ENCODE results near the gene VPS13C.

DNA sequence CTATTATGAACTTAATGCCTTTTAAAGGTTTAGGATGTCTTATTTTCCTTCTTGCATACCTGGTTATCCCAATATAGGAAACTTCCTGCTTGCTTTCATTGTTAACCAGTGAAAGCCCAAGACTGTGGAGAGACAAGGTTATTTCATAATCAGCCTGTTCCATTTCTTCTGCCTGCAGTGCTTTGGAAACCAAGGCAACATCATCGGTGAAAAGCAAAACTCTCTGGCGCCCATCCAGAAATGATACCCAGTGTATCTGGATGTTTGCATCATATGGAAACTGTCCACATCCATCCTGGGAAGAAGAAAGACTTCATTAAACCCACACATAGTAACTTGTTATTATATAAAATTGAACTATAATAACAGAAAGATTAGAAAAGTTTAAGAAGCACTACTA lies 170.1 kb downstream of the VPS13C start:
- no peak for TF ChIP-seq POLR2A (IDR thresholded peaks at IDR 0.05; ENCODE audit: borderline replicate concordance, extremely low read depth, insufficient read depth, insufficient read length)
- TF ChIP-seq, protein P1, sequence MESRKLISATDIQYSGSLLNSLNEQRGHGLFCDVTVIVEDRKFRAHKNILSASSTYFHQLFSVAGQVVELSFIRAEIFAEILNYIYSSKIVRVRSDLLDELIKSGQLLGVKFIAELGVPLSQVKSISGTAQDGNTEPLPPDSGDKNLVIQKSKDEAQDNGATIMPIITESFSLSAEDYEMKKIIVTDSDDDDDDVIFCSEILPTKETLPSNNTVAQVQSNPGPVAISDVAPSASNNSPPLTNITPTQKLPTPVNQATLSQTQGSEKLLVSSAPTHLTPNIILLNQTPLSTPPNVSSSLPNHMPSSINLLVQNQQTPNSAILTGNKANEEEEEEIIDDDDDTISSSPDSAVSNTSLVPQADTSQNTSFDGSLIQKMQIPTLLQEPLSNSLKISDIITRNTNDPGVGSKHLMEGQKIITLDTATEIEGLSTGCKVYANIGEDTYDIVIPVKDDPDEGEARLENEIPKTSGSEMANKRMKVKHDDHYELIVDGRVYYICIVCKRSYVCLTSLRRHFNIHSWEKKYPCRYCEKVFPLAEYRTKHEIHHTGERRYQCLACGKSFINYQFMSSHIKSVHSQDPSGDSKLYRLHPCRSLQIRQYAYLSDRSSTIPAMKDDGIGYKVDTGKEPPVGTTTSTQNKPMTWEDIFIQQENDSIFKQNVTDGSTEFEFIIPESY (IDR thresholded peaks at IDR 0.05; ENCODE audit: extremely low read depth, insufficient replicate concordance, low read length): no peak
- TF ChIP-seq CBX3 (IDR thresholded peaks at IDR 0.05; ENCODE audit: low read depth): no peak
- TF ChIP-seq, protein P2, sequence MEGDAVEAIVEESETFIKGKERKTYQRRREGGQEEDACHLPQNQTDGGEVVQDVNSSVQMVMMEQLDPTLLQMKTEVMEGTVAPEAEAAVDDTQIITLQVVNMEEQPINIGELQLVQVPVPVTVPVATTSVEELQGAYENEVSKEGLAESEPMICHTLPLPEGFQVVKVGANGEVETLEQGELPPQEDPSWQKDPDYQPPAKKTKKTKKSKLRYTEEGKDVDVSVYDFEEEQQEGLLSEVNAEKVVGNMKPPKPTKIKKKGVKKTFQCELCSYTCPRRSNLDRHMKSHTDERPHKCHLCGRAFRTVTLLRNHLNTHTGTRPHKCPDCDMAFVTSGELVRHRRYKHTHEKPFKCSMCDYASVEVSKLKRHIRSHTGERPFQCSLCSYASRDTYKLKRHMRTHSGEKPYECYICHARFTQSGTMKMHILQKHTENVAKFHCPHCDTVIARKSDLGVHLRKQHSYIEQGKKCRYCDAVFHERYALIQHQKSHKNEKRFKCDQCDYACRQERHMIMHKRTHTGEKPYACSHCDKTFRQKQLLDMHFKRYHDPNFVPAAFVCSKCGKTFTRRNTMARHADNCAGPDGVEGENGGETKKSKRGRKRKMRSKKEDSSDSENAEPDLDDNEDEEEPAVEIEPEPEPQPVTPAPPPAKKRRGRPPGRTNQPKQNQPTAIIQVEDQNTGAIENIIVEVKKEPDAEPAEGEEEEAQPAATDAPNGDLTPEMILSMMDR (IDR thresholded peaks at IDR 0.05 in 2 of 3, conservative IDR thresholded peaks at IDR 0.05 in 1 of 3; ENCODE audit: borderline replicate concordance in 1 of 3, insufficient read depth in 1 of 3, low read depth in 2 of 3, low read length in 2 of 3): no peak
- no peak for TF ChIP-seq EZH2 (IDR thresholded peaks at IDR 0.05)
- TF ChIP-seq, protein P3, sequence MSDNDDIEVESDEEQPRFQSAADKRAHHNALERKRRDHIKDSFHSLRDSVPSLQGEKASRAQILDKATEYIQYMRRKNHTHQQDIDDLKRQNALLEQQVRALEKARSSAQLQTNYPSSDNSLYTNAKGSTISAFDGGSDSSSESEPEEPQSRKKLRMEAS (IDR thresholded peaks at IDR 0.05): no peak
- no peak for TF ChIP-seq EZH2phosphoT487 (IDR thresholded peaks at IDR 0.05; ENCODE audit: borderline replicate concordance)
- TF ChIP-seq ZFX (IDR thresholded peaks at IDR 0.05): no peak
- TF ChIP-seq YY1 (IDR thresholded peaks at IDR 0.05; ENCODE audit: extremely low read depth, insufficient replicate concordance, low read depth, low read length): no peak
- no peak for TF ChIP-seq JUND (IDR thresholded peaks at IDR 0.05)
- no peak for TF ChIP-seq CEBPB (IDR thresholded peaks at IDR 0.05; ENCODE audit: low read depth)
- no peak for TF ChIP-seq POLR2AphosphoS5 (IDR thresholded peaks at IDR 0.05; ENCODE audit: low read depth, low read length)
